IMR-90 (cell line): ENCODE data around the gene FOXC2.

ENCODE experiments used
- BHLHE40 ChIP-seq: fragments of 150-350 bp; IDR thresholded peaks from 2 replicates; pipeline ENCODE4 v1.6.1; 2016; ENCODE audit warnings: mild to moderate bottlenecking, low read depth, low read length
- CEBPB ChIP-seq: IDR thresholded peaks from 2 replicates; pipeline ENCODE4 v1.6.1; 2012; ENCODE audit warnings: low read depth, low read length, improper control_type of control experiment
- MAFK ChIP-seq: IDR thresholded peaks from 2 replicates; pipeline ENCODE4 v1.6.1; 2012; ENCODE audit warnings: low read depth, low read length, improper control_type of control experiment
- MAZ ChIP-seq: IDR thresholded peaks from 2 replicates; pipeline ENCODE4 v1.6.1; 2012; ENCODE audit warnings: low read depth, mild to moderate bottlenecking, low read length, improper control_type of control experiment, moderate library complexity, borderline replicate concordance
- MXI1 ChIP-seq: IDR thresholded peaks from 2 replicates; pipeline ENCODE4 v1.6.1; 2012; ENCODE audit warnings: low read depth, mild to moderate bottlenecking, low read length, moderate library complexity, borderline replicate concordance
- NFE2L2 ChIP-seq: fragments of 150-350 bp; IDR thresholded peaks from 2 replicates; pipeline ENCODE4 v1.6.1; 2016; ENCODE audit warnings: low read depth, mild to moderate bottlenecking, low read length
- POLR2A ChIP-seq: IDR thresholded peaks from 2 replicates; pipeline ENCODE4 v1.6.1; 2012; ENCODE audit warnings: mild to moderate bottlenecking, low read depth, low read length
- RAD21 ChIP-seq: IDR thresholded peaks from 2 replicates; pipeline ENCODE4 v1.6.1; 2012; ENCODE audit warnings: low read length, improper control_type of control experiment
- RCOR1 ChIP-seq: IDR thresholded peaks from 2 replicates; pipeline ENCODE4 v1.6.1; 2012; ENCODE audit warnings: mild to moderate bottlenecking, low read length, improper control_type of control experiment; ENCODE audit not compliant: insufficient replicate concordance
- RFX5 ChIP-seq: IDR thresholded peaks from 2 replicates; pipeline ENCODE4 v1.8.0; 2012; ENCODE audit warnings: low read depth, mild to moderate bottlenecking, low read length, moderate library complexity
- SMC3 ChIP-seq: fragments of 150-350 bp; IDR thresholded peaks from 2 replicates; pipeline ENCODE4 v1.6.1; 2016; ENCODE audit warnings: low read depth, mild to moderate bottlenecking, antibody characterized with exemption, low read length, moderate library complexity
- TF ChIP-seq, protein P1 (sequence below): conservative IDR thresholded peaks from 2 replicates; pipeline ENCODE4 v1.5.1; 2012; ENCODE audit warnings: mild to moderate bottlenecking, low read depth, low read length, improper control_type of control experiment
- TF ChIP-seq, protein P2 (sequence below): fragments of 150-350 bp; IDR thresholded peaks from 2 replicates; pipeline ENCODE4 v1.6.1; 2017; ENCODE audit warnings: mild to moderate bottlenecking, antibody characterized with exemption, low read length, low read depth
- TF ChIP-seq, protein P3 (sequence below): fragments of 150-350 bp; IDR thresholded peaks from 2 replicates; pipeline ENCODE4 v1.6.1; 2016; ENCODE audit warnings: low read depth, mild to moderate bottlenecking, low read length, moderate library complexity, borderline replicate concordance

DNA sequence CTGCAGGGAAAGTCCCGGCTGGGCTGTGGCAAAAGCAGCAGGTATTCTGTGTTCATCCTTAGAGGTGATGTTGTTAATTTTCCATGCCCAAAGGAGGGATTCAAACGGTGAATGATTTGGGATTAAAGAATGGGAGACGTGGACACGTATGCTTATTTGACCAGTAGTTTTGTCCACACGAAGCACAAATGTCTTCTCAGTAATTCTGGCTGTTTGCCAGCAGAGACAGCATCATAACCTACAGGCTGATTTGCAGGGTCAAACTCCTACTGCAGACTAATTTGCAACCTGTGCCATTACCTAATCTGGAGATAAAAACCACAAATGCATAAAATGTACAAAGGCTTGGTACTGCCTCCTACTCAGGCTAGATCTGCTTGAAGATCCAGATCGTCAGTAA, 25.7 kb upstream of the FOXC2 start:
- TF ChIP-seq MAZ: no peak
- TF ChIP-seq, protein P1, sequence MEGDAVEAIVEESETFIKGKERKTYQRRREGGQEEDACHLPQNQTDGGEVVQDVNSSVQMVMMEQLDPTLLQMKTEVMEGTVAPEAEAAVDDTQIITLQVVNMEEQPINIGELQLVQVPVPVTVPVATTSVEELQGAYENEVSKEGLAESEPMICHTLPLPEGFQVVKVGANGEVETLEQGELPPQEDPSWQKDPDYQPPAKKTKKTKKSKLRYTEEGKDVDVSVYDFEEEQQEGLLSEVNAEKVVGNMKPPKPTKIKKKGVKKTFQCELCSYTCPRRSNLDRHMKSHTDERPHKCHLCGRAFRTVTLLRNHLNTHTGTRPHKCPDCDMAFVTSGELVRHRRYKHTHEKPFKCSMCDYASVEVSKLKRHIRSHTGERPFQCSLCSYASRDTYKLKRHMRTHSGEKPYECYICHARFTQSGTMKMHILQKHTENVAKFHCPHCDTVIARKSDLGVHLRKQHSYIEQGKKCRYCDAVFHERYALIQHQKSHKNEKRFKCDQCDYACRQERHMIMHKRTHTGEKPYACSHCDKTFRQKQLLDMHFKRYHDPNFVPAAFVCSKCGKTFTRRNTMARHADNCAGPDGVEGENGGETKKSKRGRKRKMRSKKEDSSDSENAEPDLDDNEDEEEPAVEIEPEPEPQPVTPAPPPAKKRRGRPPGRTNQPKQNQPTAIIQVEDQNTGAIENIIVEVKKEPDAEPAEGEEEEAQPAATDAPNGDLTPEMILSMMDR: no peak
- no peak for TF ChIP-seq RCOR1
- TF ChIP-seq NFE2L2: no peak
- no peak for TF ChIP-seq MXI1
- no peak for TF ChIP-seq MAFK
- TF ChIP-seq, protein P2, sequence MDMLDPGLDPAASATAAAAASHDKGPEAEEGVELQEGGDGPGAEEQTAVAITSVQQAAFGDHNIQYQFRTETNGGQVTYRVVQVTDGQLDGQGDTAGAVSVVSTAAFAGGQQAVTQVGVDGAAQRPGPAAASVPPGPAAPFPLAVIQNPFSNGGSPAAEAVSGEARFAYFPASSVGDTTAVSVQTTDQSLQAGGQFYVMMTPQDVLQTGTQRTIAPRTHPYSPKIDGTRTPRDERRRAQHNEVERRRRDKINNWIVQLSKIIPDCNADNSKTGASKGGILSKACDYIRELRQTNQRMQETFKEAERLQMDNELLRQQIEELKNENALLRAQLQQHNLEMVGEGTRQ: no peak
- TF ChIP-seq POLR2A: no peak
- no peak for TF ChIP-seq RAD21
- TF ChIP-seq SMC3: no peak
- TF ChIP-seq, protein P3, sequence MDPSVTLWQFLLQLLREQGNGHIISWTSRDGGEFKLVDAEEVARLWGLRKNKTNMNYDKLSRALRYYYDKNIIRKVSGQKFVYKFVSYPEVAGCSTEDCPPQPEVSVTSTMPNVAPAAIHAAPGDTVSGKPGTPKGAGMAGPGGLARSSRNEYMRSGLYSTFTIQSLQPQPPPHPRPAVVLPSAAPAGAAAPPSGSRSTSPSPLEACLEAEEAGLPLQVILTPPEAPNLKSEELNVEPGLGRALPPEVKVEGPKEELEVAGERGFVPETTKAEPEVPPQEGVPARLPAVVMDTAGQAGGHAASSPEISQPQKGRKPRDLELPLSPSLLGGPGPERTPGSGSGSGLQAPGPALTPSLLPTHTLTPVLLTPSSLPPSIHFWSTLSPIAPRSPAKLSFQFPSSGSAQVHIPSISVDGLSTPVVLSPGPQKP: no peak
- TF ChIP-seq CEBPB: no peak
- no peak for TF ChIP-seq BHLHE40
- no peak for TF ChIP-seq RFX5
